GM21360 (cell line): ENCODE results near the gene AGAP1.

ENCODE experiments used
- ATAC-seq: cut with Tn5 transposase; IDR thresholded peaks from one replicate; pipeline ENCODE4 v1.9.1; 2021; ENCODE audit warnings: mild to moderate bottlenecking, moderate library complexity; ENCODE audit not compliant: unreplicated experiment

The AGAP1 gene

DNA sequence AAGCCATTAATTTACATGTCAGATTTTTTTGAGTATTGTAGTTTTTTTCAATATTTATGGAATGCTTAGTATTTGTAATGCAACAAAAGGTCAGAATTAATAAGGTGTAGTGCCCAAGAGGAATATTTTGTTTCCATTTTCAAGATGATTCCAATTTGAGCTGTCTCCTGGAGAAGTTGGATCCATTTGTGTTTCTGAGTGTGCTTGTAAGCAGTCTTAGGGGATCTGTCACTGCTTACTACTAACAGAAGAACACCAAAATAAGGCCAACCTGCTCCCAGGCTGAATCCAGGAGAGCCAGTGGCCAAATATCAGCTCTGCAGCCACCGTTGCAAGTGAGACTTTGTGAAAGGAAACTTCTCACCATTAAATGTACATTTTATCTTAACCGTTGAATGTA is 129.9 kb downstream of the AGAP1 start:
- no peak for ATAC-seq

GRCh38 chr2:235626658-235627057 is 132.8 kb downstream of the AGAP1 start:
- no peak for ATAC-seq

GRCh38 chr2:235627682-235628081 is 133.8 kb downstream of the AGAP1 start:
- no peak for ATAC-seq

DNA sequence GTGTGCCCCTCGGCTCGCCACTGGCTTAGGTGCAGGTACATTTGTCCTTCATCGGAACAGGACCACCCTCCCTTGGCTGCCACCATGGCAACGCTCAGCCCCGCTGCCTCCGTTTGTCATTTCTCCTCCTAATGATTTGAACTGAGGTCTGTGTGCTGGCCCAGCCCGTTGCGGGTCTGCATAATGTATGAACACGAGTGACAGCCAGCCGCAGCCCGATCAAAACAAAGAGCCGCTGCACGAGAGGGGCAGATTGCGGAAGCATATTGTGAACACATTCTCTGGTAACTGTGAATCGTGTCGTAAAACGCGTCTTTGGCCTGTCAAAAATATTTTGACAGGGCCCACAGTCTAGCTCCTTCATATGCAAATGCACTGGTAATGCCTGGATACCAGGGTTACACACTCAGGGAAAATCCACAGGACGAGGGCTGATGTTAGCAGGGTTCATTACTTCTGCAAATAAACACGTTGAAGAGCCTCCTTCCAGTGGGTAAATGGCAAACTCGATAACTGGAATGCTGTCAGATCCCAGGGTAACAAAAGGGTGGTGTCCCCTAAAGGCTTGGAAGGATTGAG is 137.0 kb downstream of the AGAP1 start:
- no peak for ATAC-seq

- ATAC-seq = no peak
Measured at GRCh38 chr2:235634435-235635158, 140.8 kb downstream of the AGAP1 start.

- ATAC-seq = no peak
Measured at GRCh38 chr2:235636546-235636945, 142.7 kb downstream of the AGAP1 start.

- no peak for ATAC-seq
Measured at GRCh38 chr2:235637896-235638295, 144.1 kb downstream of the AGAP1 start.

- ATAC-seq = no peak
Measured at GRCh38 chr2:235638541-235639427, 144.9 kb downstream of the AGAP1 start.

DNA sequence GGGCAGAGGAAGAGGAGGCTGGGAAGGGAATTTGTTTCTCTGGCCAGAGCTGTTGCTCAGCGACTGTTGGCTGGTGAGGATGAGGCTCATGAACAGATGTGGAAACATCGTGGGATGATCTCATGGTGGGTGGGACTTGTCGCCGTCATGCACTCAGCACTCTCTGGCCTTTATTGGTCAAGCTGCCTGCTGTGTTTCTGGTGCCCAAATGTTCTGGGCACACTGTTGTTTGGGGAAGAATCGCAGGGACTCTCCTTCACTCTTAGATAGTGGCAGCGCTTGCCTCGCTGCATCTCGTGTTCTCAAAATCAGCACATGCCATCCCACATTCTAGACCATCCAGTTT is 145.6 kb downstream of the AGAP1 start:
- no peak for ATAC-seq

- ATAC-seq = no peak
Measured at GRCh38 chr2:235639885-235640284, 146.0 kb downstream of the AGAP1 start.

DNA sequence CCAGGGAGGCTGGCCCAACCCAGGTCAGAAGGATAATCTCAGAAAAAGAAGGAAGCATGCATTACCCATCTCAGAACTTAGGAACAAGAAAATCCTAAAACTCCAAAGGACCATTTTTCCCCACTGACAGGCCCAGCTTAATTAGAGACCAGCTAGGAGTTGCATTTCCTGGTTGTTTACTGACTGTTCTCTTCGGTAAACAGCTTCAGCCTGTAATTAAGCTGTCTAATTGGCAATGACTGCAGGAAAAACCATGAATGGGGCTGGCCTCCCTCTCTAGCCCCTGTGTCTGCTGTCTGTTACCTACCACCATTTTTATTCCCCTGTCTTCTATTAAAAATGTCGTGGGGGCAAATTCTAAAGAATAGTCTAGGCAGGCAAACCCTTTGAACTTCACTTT is 146.5 kb downstream of the AGAP1 start:
- ATAC-seq = no peak

- no peak for ATAC-seq
Measured at GRCh38 chr2:235640926-235641723, 147.3 kb downstream of the AGAP1 start.

- ATAC-seq = no peak
Measured at GRCh38 chr2:235641956-235642355, 148.1 kb downstream of the AGAP1 start.

GRCh38 chr2:235642446-235643098 is 148.7 kb downstream of the AGAP1 start:
- no peak for ATAC-seq

- ATAC-seq = no peak
Measured at GRCh38 chr2:235643680-235644511, 150.1 kb downstream of the AGAP1 start.

DNA sequence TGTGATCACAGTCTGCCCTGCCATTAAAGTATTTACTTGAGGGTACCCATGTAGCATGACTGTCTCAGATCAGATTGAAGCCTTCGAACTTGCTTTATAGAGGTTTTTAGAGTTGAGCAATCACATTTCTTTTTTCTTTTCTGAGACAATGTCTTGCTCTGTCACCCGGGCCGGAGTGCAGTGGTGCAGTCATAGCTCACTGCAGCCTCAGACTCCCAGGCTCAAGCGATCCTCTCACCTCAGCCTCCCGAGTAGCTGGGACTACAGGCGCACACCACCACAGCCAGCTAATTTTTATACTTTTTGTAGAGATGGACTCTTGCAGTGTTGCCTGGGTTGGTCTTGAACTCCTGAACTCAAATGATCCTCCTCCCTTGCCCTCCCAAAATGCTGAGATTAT is 153.4 kb downstream of the AGAP1 start:
- no peak for ATAC-seq

DNA sequence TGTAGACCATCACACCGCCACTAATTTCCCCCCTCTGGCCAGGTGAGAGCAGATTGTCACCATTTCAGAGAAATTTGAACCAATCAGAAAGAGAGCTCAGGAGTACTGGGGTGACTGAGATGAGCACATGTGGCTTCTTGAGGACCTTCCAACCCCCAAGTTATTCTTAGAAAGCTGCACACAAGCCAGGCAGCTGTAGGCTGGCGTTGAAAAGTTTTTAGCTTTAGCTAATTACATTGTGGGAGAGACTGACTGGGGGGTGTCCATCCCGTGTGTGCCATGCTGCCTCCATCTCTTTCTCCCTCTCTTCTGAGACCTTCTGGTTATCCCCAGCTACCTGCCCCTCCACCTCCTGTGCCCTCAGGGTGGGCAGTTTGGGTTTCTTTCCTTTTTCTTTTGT is 154.0 kb downstream of the AGAP1 start:
- no peak for ATAC-seq

- ATAC-seq = no peak
Measured at GRCh38 chr2:235649418-235649817, 155.6 kb downstream of the AGAP1 start.

DNA sequence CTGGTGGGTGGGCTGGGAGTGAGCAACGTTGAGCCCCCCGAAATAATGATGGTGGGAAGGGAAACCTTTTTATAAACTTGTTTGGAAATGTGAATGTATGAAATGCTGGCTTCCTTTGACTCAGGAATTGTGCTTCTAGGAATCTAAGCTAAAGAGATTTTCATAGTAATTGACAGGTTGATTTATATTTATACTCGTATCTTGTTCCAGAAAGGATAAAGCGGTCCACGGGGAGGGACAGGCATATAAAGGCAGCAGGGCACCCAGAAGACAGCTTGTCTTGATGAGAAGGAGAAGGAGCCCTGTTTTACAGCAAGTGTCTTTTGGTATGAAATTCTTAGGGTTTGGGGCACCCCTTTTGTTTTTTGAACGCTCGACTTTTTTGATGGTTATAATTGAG is 157.8 kb downstream of the AGAP1 start:
- no peak for ATAC-seq
